Endodermal cell (in vitro differentiated cells): ENCODE results near the gene LETMD1. TPM values are rescaled to one million over a fixed set of nuclear protein-coding genes. Genes with fewer than 3 reads are reported as not detected.

Experiments
- DNase-seq: peaks from one replicate; pipeline ENCODE4 v3.0.0-alpha.2; 2017
- H3K27ac ChIP-seq: 2 replicates; pipeline ENCODE4 v1.5.1; 2013; ENCODE audit warnings: mild to moderate bottlenecking, low read depth, low read length, moderate library complexity
- H3K27me3 ChIP-seq: 2 replicates; pipeline ENCODE4 v1.6.1; 2013; ENCODE audit warnings: mild to moderate bottlenecking, low read length, moderate library complexity; ENCODE audit not compliant: insufficient read depth, control insufficient read depth, poor library complexity, severe bottlenecking
- H3K36me3 ChIP-seq: 2 replicates; pipeline ENCODE4 v1.7.0; 2013; ENCODE audit warnings: mild to moderate bottlenecking, low read length, moderate library complexity; ENCODE audit not compliant: control insufficient read depth, insufficient read depth
- H3K4me1 ChIP-seq: one replicate; pipeline ENCODE4 v1.7.0; 2013; ENCODE audit warnings: low read length; ENCODE audit not compliant: control insufficient read depth, insufficient read depth
- H3K4me3 ChIP-seq: 2 replicates; pipeline ENCODE4 v1.5.1; 2013; ENCODE audit warnings: mild to moderate bottlenecking, low read length, moderate library complexity
- H3K9ac ChIP-seq: 2 replicates; pipeline ENCODE4 v1.6.1; 2013; ENCODE audit warnings: mild to moderate bottlenecking, low read length, moderate library complexity; ENCODE audit not compliant: poor library complexity, severe bottlenecking; ENCODE audit errors: extremely low read depth
- H3K9me3 ChIP-seq: 2 replicates; pipeline ENCODE4 v1.6.1; 2013; ENCODE audit warnings: mild to moderate bottlenecking, low read length, moderate library complexity; ENCODE audit not compliant: control insufficient read depth
- H3K27ac Mint-ChIP-seq: 2 replicates; pipeline ENCODE4 v1.8.0; 2020; ENCODE audit warnings: mixed read lengths
- H3K27me3 Mint-ChIP-seq: 2 replicates; pipeline ENCODE4 v1.8.0; 2021; ENCODE audit warnings: mild to moderate bottlenecking, mixed read lengths; ENCODE audit not compliant: insufficient read depth
- H3K36me3 Mint-ChIP-seq: 2 replicates; pipeline ENCODE4 v1.8.0; 2020; ENCODE audit warnings: low read depth, mixed read lengths
- H3K4me1 Mint-ChIP-seq: 2 replicates; pipeline ENCODE4 v1.8.0; 2020; ENCODE audit warnings: mixed read lengths
- H3K4me3 Mint-ChIP-seq: 2 replicates; pipeline ENCODE4 v1.8.0; 2020; ENCODE audit warnings: mild to moderate bottlenecking, moderate library complexity, mixed read lengths
- H3K9me3 Mint-ChIP-seq: 2 replicates; pipeline ENCODE4 v1.8.0; 2020; ENCODE audit warnings: mild to moderate bottlenecking, mixed read lengths
- CTCF ChIP-seq: fragments of 200-600 bp; sonication (generic); conservative IDR thresholded peaks from 2 replicates; pipeline ENCODE4 v1.5.0; 2021; ENCODE audit warnings: antibody characterized with exemption, mild to moderate bottlenecking
- WGBS, 2 experiments: methylation state at CpG; one replicate each; pipeline versions ENCODE4 v1.1.5 to v1.1.7; 2013; ENCODE audit warnings: missing lambda C conversion rate in 2 of 2, mixed read lengths in 1 of 2; ENCODE audit not compliant: insufficient coverage in 1 of 2, insufficient read length in 1 of 2; 5-methylcytosine and 5-hydroxymethylcytosine counted together
- total RNA-seq, 2 donors: library from RNA; stranded (reverse); fragmentation: NEBNext Ultra II Directional in 1 of 2; extraction: Animal tissue kit (Norgen Biotek cat#: 25700) in 1 of 2; gene quantifications; 2 replicates in 1 of 2; 3 replicates in 1 of 2; pipeline ENCODE4 v1.2.1, GENCODE V29; 2021

LETMD1 gene
- total RNA-seq, 2 donors from 2014 or later, result 34.8 to 40.2 TPM

DNA sequence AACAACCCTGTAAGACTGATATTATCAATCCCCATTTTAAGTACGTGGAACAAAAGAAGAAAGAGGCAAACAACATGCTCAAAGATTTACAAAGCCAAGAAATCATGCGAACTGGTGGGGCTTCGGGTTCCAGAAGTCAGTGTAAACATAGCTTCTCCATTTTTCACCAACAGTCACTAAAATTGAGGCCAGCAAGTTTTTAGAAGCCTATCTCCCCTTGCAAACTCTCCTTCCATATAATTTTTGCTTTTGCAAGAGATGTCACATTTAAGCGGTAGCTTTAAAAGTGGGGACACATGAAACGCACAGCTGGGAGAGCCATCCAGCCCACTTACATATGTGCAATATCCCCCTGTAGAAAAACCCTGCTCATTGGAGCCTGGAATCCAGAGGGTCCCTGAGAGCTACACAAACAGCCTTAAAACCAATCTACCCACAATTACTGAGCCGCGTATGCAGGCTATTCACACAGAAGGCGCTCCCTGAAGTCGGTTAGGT lies 22.7 kb upstream of the LETMD1 start:
- no peaks in the 10 kb centered on the region for H3K9me3 ChIP-seq
- Mint-ChIP-seq H3K27ac (peak overlapping the region; percentile 93), H3K4me3 (peak overlapping the region; percentile 71), H3K4me1 (peaks cover 26% of the 10 kb centered on the region), H3K36me3 (no peaks in the 10 kb centered on the region), H3K9me3 (no peaks in the 10 kb centered on the region), H3K27me3 (no peaks in the 10 kb centered on the region)
- DNase-seq, result no peak
- no peaks in the 10 kb centered on the region for H3K36me3 ChIP-seq
- no peak for TF ChIP-seq CTCF
- no peaks in the 10 kb centered on the region for H3K27me3 ChIP-seq
- H3K4me1 ChIP-seq, result no peaks in the 10 kb centered on the region
- peak overlapping the region; percentile 99 for H3K4me3 ChIP-seq
- 4 to 21% methylated on average over 2 to 9 of the region's 9 CpGs for WGBS, 2 experiments
- peak overlapping the region; percentile 93 for H3K27ac ChIP-seq
- peak overlapping the region; percentile 70 for H3K9ac ChIP-seq

GRCh38 chr12:51025836-51026638 lies 22.1 kb upstream of the LETMD1 start, which contains the start of gene SLC11A2:
Gene SLC11A2 (minus strand): TSS chr12:51026384. CDS start chr12:51010728, 15,656 bp downstream.
- peak within 1 kb of the TSS; percentile 99 for H3K4me3 ChIP-seq
- peak; percentile 33 for TF ChIP-seq CTCF
- Mint-ChIP-seq H3K4me1 (peaks cover 26% of the 10 kb centered on the region), H3K27me3 (no peaks in the 10 kb centered on the region), H3K27ac (peak within 1 kb of the TSS; percentile 93), H3K4me3 (peak within 1 kb of the TSS; percentile 71), H3K9me3 (no peaks in the 10 kb centered on the region), H3K36me3 (no peaks in the 10 kb centered on the region)
- peak within 1 kb of the TSS; percentile 93 for H3K27ac ChIP-seq
- no peaks in the 10 kb centered on the region for H3K9me3 ChIP-seq
- 0 to 1% methylated on average over 26 to 74 of the region's 74 CpGs for WGBS, 2 experiments
- peak; percentile 100 for DNase-seq
- no peaks in the 10 kb centered on the region for H3K27me3 ChIP-seq
- no peaks in the 10 kb centered on the region for H3K4me1 ChIP-seq
- H3K36me3 ChIP-seq, result no peaks in the 10 kb centered on the region
- H3K9ac ChIP-seq, result peak within 1 kb of the TSS; percentile 70

DNA sequence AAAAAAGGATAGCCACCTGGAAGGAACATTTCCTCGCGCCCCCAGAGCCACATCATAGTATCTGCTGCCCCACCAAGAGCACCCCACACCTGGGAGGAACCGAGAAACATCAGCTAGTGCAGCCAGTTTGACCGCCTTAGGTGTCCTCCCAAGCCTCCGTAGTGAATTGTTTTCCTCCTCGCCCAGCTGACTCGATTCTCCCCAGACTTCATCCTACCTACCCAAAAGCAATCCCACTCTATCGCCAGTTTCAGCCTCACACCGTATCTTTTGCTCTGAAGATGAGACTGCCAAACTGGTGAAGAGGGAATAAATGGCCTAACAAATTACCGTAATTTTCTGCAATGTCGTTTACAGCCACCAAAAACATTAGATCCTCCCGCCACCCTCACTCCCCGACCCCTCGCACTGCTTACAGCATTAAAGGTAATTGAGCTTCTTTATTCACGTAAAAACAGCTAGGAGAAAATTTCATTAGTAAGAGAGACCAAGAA lies 20.7 kb upstream of the LETMD1 start:
- H3K9me3 ChIP-seq, result no peaks in the 10 kb centered on the region
- Mint-ChIP-seq H3K36me3 (no peaks in the 10 kb centered on the region), H3K4me3 (no peak overlapping the region), H3K9me3 (no peaks in the 10 kb centered on the region), H3K27me3 (no peaks in the 10 kb centered on the region), H3K27ac (no peak overlapping the region), H3K4me1 (peaks cover 26% of the 10 kb centered on the region)
- no peak overlapping the region for H3K4me3 ChIP-seq
- no peak overlapping the region for H3K27ac ChIP-seq
- no peaks in the 10 kb centered on the region for H3K27me3 ChIP-seq
- H3K4me1 ChIP-seq, result no peaks in the 10 kb centered on the region
- no peak overlapping the region for H3K9ac ChIP-seq
- DNase-seq, result peak; percentile 58
- WGBS, 2 experiments, result 94 to 95% methylated on average over 13 to 15 of the region's 15 CpGs
- no peak for TF ChIP-seq CTCF
- no peaks in the 10 kb centered on the region for H3K36me3 ChIP-seq
